Sigmoid colon (tissue), 7 donors: Measurements from ENCODE around the gene RALGDS. TPM values are rescaled to one million over a fixed set of nuclear protein-coding genes. Genes with fewer than 3 reads are reported as not detected.
"Not testable (repeated sequence)": the region's sequence is repeated elsewhere in the genome, so short reads cannot be mapped to it uniquely, and the experiment has no call there.

Experiments used
- DNase-seq: peaks from one replicate; pipeline ENCODE4 v3.0.0-alpha.2; 2019
- H3K27ac ChIP-seq, 4 donors: fragments of 200-600 bp; sonication (generic); one replicate each; pipeline ENCODE4 v1.5.1; 2016 to 2019; ENCODE audit warnings: mild to moderate bottlenecking in 1 of 4
- H3K27me3 ChIP-seq, 3 donors: fragments of 200-600 bp; sonication (generic); one replicate each; pipeline ENCODE4 v1.5.1; 2019; ENCODE audit warnings: mild to moderate bottlenecking in 1 of 3
- H3K36me3 ChIP-seq, 4 donors: fragments of 200-600 bp; sonication (generic); one replicate each; pipeline ENCODE4 v1.5.1; 2016 to 2019
- H3K4me1 ChIP-seq, 4 donors: fragments of 200-600 bp; sonication (generic); one replicate each; pipeline ENCODE4 v1.5.1; 2017 to 2019
- H3K4me3 ChIP-seq, 4 donors: fragments of 200-600 bp; sonication (generic); one replicate each; pipeline ENCODE4 v1.5.1; 2017 to 2019; ENCODE audit warnings: mild to moderate bottlenecking in 2 of 4, moderate library complexity in 1 of 4
- H3K9me3 ChIP-seq, 4 donors: fragments of 200-600 bp in 3 of 4; sonication (generic) in 3 of 4; one replicate each; pipeline versions ENCODE4 v1.5.1 to v1.6.1; 2013 to 2019
- EP300 ChIP-seq, 4 donors: sonication (generic); formaldehyde crosslinking; IDR thresholded peaks; one replicate each; pipeline ENCODE4 v1.6.1; 2017; ENCODE audit warnings: antibody characterized with exemption in 4 of 4
- POLR2A ChIP-seq, 2 donors: fragments of 450-650 bp; IDR thresholded peaks; one replicate each; pipeline ENCODE4 v1.6.1; 2016; ENCODE audit warnings: antibody characterized with exemption in 2 of 2, mild to moderate bottlenecking in 2 of 2, moderate library complexity in 2 of 2
- POLR2AphosphoS5 ChIP-seq, 4 donors: sonication (generic); formaldehyde crosslinking; IDR thresholded peaks; one replicate each; pipeline ENCODE4 v1.6.1; 2017; ENCODE audit warnings: antibody characterized with exemption in 4 of 4
- WGBS, 2 donors: extraction: QIAGEN DNeasy Blood & Tissue Kit; methylation state at CpG; one replicate each; pipeline ENCODE4 v1.1.7; 2013; 5-methylcytosine and 5-hydroxymethylcytosine counted together
- intact Hi-C: fragments of 100-400 bp; cut with DNase I; formaldehyde crosslinking; loops from one replicate; pipeline ENCODE4 v1.15.1; 2023
- polyA plus RNA-seq, 3 donors: library from polyadenylated mRNA; stranded (reverse); fragments of 200-250 nt; gene quantifications; one replicate each; pipeline ENCODE4 v1.2.3, GENCODE V29; 2013
- total RNA-seq, 4 donors: library from RNA; depleted of rRNA; stranded (reverse); fragments of >200 nt; gene quantifications; one replicate each; pipeline ENCODE4 v1.1.0, GENCODE V29; 2016
- TF ChIP-seq, protein P1 (sequence below), 4 experiments: fragments of 450-650 bp in 3 of 4; fragments of 200-600 bp in 1 of 4; IDR thresholded peaks; one replicate each; pipeline ENCODE4 v1.5.1; 2016 to 2019; ENCODE audit warnings: antibody characterized with exemption in 4 of 4, mild to moderate bottlenecking in 3 of 4, moderate library complexity in 2 of 4
- donor health status: healthy with polysubstance abuse.
- donor health status: Bipolar disorder and iron deficiency.
- donor health status: healthy.

The RALGDS gene
- total and polyA plus RNA-seq, 7 donors, result 27.6 to 52.7 (median 39.6) TPM

DNA sequence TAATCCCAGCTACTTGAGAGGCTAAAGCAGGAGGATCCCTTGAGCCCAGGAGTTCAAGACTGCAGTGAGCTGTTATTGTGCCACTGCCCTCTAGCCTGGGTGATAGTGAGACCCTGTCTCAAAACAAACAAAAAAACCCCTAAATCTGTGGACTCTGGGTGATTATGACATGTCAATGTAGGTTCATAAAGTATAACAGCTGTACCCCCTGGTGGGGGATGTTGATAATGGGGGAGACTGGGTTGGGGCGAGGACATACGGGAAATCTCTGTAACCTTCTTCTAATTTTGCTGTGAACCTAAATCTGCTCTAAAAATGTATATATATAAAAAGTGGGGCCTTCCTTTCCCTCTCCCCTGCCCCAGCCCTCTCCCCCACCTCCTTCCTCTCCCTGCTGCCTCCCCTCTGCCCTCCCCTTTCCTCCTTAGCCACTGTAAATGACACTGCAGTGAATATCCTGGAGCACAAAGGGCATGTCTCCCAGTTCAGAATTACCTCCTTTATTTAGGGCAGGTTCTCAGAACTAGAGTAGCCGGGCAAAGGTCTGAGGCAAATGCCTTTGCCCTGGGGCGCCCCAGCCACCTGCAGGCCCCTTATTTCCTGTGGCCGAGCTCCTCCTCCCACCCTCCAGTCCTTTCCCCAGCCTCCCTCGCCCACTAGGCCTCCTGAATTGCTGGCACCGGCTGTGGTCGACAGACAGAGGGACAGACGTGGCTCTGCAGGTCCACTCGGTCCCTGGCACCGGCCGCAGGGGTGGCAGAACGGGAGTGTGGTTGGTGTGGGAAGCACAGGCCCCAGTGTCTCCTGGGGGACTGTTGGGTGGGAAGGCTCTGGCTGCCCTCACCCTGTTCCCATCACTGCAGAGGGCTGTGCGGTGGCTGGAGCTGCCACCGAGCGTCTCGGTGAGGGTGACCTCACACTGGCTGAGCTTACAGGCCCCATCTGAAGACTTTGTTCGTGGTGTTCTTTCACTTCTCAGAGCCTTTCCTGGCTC is 40.0 kb downstream of the RALGDS start:
- H3K36me3 ChIP-seq, H3K27ac ChIP-seq, intact Hi-C loops, H3K4me1 ChIP-seq, H3K27me3 ChIP-seq, H3K9me3 ChIP-seq, H3K4me3 ChIP-seq, DNase-seq: not testable (repeated sequence)
- 56 to 69% methylated on average over 10 of the region's 18 CpGs for WGBS, 2 donors

DNA sequence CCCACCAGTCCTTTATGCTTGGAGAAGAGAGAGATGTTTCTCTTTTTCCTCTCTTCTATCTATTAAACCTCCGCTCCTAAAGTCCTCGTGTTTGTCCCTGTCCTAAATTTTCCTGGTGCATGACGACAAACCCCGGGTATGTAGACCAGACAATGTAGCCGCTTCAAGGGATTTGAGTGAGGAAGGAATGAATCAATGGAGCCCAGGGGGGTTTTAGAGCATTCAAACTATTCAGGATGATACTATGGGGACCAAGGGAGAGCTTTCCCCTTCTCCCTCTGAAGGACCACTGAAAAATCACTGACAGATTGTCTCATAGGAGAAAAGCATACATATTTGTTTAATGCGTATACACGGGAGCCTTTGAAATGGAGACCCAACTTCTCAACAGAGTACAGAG is 40.9 kb downstream of the RALGDS start:
- no peaks in the 10 kb centered on the region for H3K4me1 ChIP-seq
- WGBS, 2 donors, result 79 to 91% methylated on average over 7 of the region's 7 CpGs
- intact Hi-C loops, result no loop called here
- no peak overlapping the region for H3K4me3 ChIP-seq
- TF ChIP-seq POLR2A (IDR thresholded peaks at IDR 0.05), result no peak
- TF ChIP-seq EP300 (IDR thresholded peaks at IDR 0.05), result no peak
- H3K9me3 ChIP-seq, result no peaks in the 10 kb centered on the region
- no peak overlapping the region for H3K27ac ChIP-seq
- no peaks in the 10 kb centered on the region for H3K27me3 ChIP-seq
- DNase-seq, result no peak
- no peaks in the 10 kb centered on the region for H3K36me3 ChIP-seq

DNA sequence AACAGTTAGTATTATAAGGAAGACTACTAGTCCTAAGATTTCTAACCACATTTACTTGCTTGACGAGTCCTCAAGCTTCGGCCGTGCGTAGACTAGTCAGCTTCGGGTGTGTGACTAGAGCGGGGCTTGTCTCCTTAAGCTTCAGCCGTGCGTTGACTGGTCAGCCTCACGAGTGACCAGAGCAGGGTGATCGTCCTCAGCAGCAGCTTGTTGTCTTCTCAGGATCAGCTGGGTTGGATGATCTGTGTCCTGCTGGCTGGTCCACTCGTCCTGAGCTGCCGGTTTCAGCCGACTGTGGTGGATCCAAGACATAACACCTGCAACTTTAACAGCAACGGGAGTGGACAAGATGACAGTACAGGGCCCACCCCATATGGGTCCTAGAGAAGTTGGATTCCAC is 42.6 kb downstream of the RALGDS start:
- Histone ChIP-seq H3K9me3 (no peaks in the 10 kb centered on the region), H3K27me3 (no peaks in the 10 kb centered on the region), H3K36me3 (no peaks in the 10 kb centered on the region), H3K27ac (no peak overlapping the region), H3K4me3 (no peak overlapping the region), H3K4me1 (no peaks in the 10 kb centered on the region)
- TF ChIP-seq, protein P1, sequence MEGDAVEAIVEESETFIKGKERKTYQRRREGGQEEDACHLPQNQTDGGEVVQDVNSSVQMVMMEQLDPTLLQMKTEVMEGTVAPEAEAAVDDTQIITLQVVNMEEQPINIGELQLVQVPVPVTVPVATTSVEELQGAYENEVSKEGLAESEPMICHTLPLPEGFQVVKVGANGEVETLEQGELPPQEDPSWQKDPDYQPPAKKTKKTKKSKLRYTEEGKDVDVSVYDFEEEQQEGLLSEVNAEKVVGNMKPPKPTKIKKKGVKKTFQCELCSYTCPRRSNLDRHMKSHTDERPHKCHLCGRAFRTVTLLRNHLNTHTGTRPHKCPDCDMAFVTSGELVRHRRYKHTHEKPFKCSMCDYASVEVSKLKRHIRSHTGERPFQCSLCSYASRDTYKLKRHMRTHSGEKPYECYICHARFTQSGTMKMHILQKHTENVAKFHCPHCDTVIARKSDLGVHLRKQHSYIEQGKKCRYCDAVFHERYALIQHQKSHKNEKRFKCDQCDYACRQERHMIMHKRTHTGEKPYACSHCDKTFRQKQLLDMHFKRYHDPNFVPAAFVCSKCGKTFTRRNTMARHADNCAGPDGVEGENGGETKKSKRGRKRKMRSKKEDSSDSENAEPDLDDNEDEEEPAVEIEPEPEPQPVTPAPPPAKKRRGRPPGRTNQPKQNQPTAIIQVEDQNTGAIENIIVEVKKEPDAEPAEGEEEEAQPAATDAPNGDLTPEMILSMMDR (IDR thresholded peaks at IDR 0.05), result no peak
- TF ChIP-seq EP300 (IDR thresholded peaks at IDR 0.05) (no peak), POLR2A (IDR thresholded peaks at IDR 0.05) (no peak), POLR2AphosphoS5 (IDR thresholded peaks at IDR 0.05) (no peak)
- intact Hi-C loops, result no loop called here
- no peak for DNase-seq
- WGBS, 2 donors, result 91 to 92% methylated on average over 14 of the region's 14 CpGs

GRCh38 chr9:133076691-133077090 is 44.3 kb downstream of the RALGDS start:
- intact Hi-C loops, result no loop called here
- H3K27ac ChIP-seq, result no peak overlapping the region
- no peaks in the 10 kb centered on the region for H3K27me3 ChIP-seq
- DNase-seq, result no peak
- TF ChIP-seq POLR2A (IDR thresholded peaks at IDR 0.05) (no peak), EP300 (IDR thresholded peaks at IDR 0.05) (no peak)
- no peaks in the 10 kb centered on the region for H3K36me3 ChIP-seq
- no peak overlapping the region for H3K4me3 ChIP-seq
- WGBS, 2 donors, result 81 to 94% methylated on average over 4 of the region's 4 CpGs
- no peaks in the 10 kb centered on the region for H3K9me3 ChIP-seq
- no peaks in the 10 kb centered on the region for H3K4me1 ChIP-seq

DNA sequence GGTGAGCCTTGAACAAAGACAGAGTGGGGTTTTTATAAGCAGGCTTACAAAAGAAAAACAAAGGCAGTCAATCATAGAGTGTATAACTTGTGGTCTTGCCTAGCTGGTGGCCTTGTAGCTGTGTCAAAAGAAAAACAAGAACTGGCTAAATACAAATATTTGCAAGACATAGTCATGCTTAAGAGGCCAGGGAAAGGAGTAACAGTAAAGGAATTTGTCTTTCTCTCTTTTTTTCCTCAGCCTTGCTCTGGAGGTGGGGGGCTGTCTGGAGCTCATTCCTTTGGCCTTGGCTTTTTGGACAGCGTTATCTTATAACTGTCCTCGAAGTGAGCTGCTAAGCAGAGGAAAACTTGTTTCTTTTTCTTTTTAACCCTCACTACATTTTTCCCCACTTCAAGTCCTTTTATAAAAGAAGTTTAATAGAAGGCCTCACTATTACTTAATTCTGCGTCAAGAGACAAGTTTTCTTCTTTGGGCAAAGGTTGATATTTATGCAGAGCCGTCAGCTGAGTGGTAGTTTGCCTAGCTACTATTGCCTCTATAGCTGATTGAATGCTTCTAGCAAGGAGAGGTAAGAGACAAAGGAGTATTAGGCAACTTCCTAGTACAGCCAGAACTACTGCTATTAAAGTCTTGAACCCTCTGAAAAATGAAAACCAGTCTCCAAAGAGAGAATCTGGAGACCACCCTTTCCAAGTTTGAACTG is 45.0 kb downstream of the RALGDS start:
- H3K4me3 ChIP-seq, result no peak overlapping the region
- no peak for DNase-seq
- no peaks in the 10 kb centered on the region for H3K27me3 ChIP-seq
- H3K27ac ChIP-seq, result no peak overlapping the region
- intact Hi-C loops, result no loop called here
- H3K4me1 ChIP-seq, result no peaks in the 10 kb centered on the region
- TF ChIP-seq, protein P1 (IDR thresholded peaks at IDR 0.05), result no peak
- TF ChIP-seq EP300 (IDR thresholded peaks at IDR 0.05) (no peak), POLR2AphosphoS5 (IDR thresholded peaks at IDR 0.05) (no peak), POLR2A (IDR thresholded peaks at IDR 0.05) (no peak)
- no peaks in the 10 kb centered on the region for H3K36me3 ChIP-seq
- H3K9me3 ChIP-seq, result no peaks in the 10 kb centered on the region
- WGBS, 2 donors, result 76 to 82% methylated on average over 4 of the region's 4 CpGs

DNA sequence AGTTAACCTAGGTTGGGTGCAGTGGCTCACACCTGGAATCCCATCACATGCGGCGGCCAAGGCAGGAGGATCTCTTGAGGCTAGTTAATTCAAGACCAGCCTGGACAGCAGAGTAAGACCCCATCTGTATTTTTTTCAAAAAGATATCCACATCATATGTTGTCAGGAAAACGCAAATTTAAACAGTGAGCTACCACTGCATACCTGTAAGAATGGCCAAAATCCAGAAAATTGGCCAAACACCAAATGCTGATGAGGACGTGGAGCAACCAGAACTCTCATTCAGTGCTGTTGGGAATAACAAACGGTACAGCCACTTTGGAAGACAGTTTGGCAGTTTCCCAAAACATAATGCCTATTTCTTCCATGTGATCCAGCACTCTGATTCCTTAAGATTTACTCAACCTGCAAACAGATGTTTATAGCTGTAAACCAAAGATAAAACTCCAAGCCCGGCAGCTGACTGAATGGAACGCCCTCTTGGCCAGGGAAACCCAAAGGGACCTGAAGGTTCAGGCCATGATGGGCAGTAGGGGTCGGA is 46.9 kb downstream of the RALGDS start:
- Histone ChIP-seq H3K27me3 (no peaks in the 10 kb centered on the region), H3K4me3 (no peak overlapping the region), H3K4me1 (no peaks in the 10 kb centered on the region), H3K36me3 (no peaks in the 10 kb centered on the region), H3K9me3 (no peaks in the 10 kb centered on the region), H3K27ac (no peak overlapping the region)
- intact Hi-C loops, result no loop called here
- TF ChIP-seq EP300 (IDR thresholded peaks at IDR 0.05) (no peak), POLR2AphosphoS5 (IDR thresholded peaks at IDR 0.05) (no peak), POLR2A (IDR thresholded peaks at IDR 0.05) (no peak)
- TF ChIP-seq, protein P1 (IDR thresholded peaks at IDR 0.05), result no peak
- 32 to 65% methylated on average over 8 of the region's 8 CpGs for WGBS, 2 donors
- no peak for DNase-seq
